B cell (primary cell): Measurements from ENCODE around the gene CAMK2D. TPM values are rescaled to one million over a fixed set of nuclear protein-coding genes. Genes with fewer than 3 reads are reported as not detected.

Experiments used
- ATAC-seq: fragments of 200-7000 bp; cut with Tn5 transposase; one replicate; pipeline ENCODE4 v1.10.0; 2021; ENCODE audit warnings: low read depth, mild to moderate bottlenecking, moderate number of reproducible peaks, moderate library complexity
- CTCF ChIA-PET: fragments of 350-600 bp; sonication (Branson Sonifier 250); formaldehyde crosslinking; loops from one replicate; lab custom pipeline; 2021; ENCODE audit warnings: antibody characterized with exemption, inconsistent platforms; lab: Charles Lee
- POLR2A ChIA-PET: fragments of 350-600 bp; sonication (Branson Sonifier 250); formaldehyde crosslinking; loops from one replicate; lab custom pipeline; 2021; ENCODE audit warnings: antibody characterized with exemption; lab: Charles Lee
- DNase-seq: peaks from one replicate; pipeline ENCODE4 v3.0.0; 2013
- H2AFZ ChIP-seq: 2 replicates; pipeline ENCODE4 v1.6.1; 2012; ENCODE audit warnings: mild to moderate bottlenecking, low read depth, low read length; ENCODE audit not compliant: insufficient read depth, poor library complexity, severe bottlenecking
- H3K27ac ChIP-seq, 2 donors: 1 replicate in 1 of 2; 2 replicates in 1 of 2; pipeline ENCODE4 v1.5.1; 2012 to 2013; ENCODE audit warnings: low read length in 2 of 2, mild to moderate bottlenecking in 2 of 2, moderate library complexity in 1 of 2
- H3K27me3 ChIP-seq, 4 experiments: fragments of 200-600 bp in 1 of 4; sonication (generic) in 1 of 4; replicated peaks in 1 of 4; 1 replicate in 2 of 4; 2 replicates in 2 of 4; pipeline versions ENCODE4 v1.6.1 to v1.7.0; 2013 to 2016; ENCODE audit warnings: low read length in 3 of 4, mild to moderate bottlenecking in 2 of 4, mixed read lengths in 1 of 4, moderate library complexity in 1 of 4; ENCODE audit not compliant: insufficient read depth in 4 of 4, control insufficient read depth in 3 of 4; ENCODE audit errors: control extremely low read depth in 1 of 4
- H3K36me3 ChIP-seq, 2 experiments: replicated peaks in 1 of 2; 1 replicate in 1 of 2; 2 replicates in 1 of 2; pipeline versions ENCODE4 v1.6.1 to v1.7.1; 2013; ENCODE audit warnings: low read length in 1 of 2; ENCODE audit not compliant: insufficient read depth in 2 of 2, control insufficient read depth in 1 of 2; ENCODE audit errors: control extremely low read depth in 1 of 2, extremely low read depth in 1 of 2
- H3K4me1 ChIP-seq, 2 donors: fragments of 200-600 bp in 1 of 2; sonication (generic) in 1 of 2; 1 replicate in 1 of 2; 2 replicates in 1 of 2; pipeline versions ENCODE4 v1.5.1 to v1.6.1; 2013 to 2017; ENCODE audit warnings: low read length in 2 of 2; ENCODE audit not compliant: control insufficient read depth in 2 of 2, insufficient read depth in 2 of 2
- H3K4me2 ChIP-seq: replicated peaks from 2 replicates; pipeline ENCODE3; 2012; ENCODE audit warnings: mild to moderate bottlenecking, low read depth, low read length; ENCODE audit not compliant: poor library complexity, severe bottlenecking
- H3K4me3 ChIP-seq, 5 experiments: fragments of 200-600 bp in 1 of 5; sonication (generic) in 1 of 5; 1 replicate in 3 of 5; 2 replicates in 2 of 5; pipeline versions ENCODE4 v1.5.1 to v1.7.0; 2011 to 2016; ENCODE audit warnings: low read length in 4 of 5, mild to moderate bottlenecking in 4 of 5, low read depth in 2 of 5, control low read depth in 1 of 5, moderate library complexity in 1 of 5; ENCODE audit not compliant: insufficient read depth in 1 of 5; ENCODE audit errors: control extremely low read depth in 1 of 5, extremely low read depth in 1 of 5
- H3K79me2 ChIP-seq: fragments of 200-600 bp; sonication (generic); one replicate; pipeline ENCODE4 v1.6.0; 2016; ENCODE audit warnings: low read length; ENCODE audit not compliant: control insufficient read depth, insufficient read depth
- H3K9ac ChIP-seq: fragments of 200-600 bp; sonication (generic); 2 replicates; pipeline ENCODE4 v1.6.1; 2017; ENCODE audit warnings: mild to moderate bottlenecking, low read length, moderate library complexity
- H3K9me3 ChIP-seq, 3 donors: one replicate each; pipeline versions ENCODE4 v1.6.1 to v1.7.1; 2013; ENCODE audit warnings: low read length in 2 of 3; ENCODE audit not compliant: control insufficient read depth in 2 of 3, insufficient read depth in 1 of 3; ENCODE audit errors: control extremely low read depth in 1 of 3
- H4K20me1 ChIP-seq: 2 replicates; pipeline ENCODE4 v1.6.0; 2012; ENCODE audit warnings: mild to moderate bottlenecking, low read length; ENCODE audit not compliant: insufficient read depth, control insufficient read depth, poor library complexity, severe bottlenecking
- H3K27ac Mint-ChIP-seq: one replicate; pipeline ENCODE4 v1.8.0; 2021; ENCODE audit warnings: mixed read lengths
- H3K27me3 Mint-ChIP-seq: one replicate; pipeline ENCODE4 v1.8.0; 2021; ENCODE audit warnings: mixed read lengths
- H3K4me1 Mint-ChIP-seq: one replicate; pipeline ENCODE4 v1.8.0; 2021; ENCODE audit warnings: mixed read lengths
- H3K4me3 Mint-ChIP-seq: one replicate; pipeline ENCODE4 v1.8.0; 2021; ENCODE audit warnings: mixed read lengths
- H3K9me3 Mint-ChIP-seq: one replicate; pipeline ENCODE4 v1.8.0; 2022; ENCODE audit warnings: mixed read lengths; ENCODE audit not compliant: insufficient read depth
- CTCF ChIP-seq: fragments of 200-600 bp; IDR thresholded peaks from one replicate; pipeline ENCODE4 v1.8.0; 2022; ENCODE audit warnings: antibody characterized with exemption, mild to moderate bottlenecking
- EZH2 ChIP-seq: IDR thresholded peaks from 2 replicates; pipeline ENCODE4 v1.6.1; 2012; ENCODE audit warnings: borderline replicate concordance, low read depth, mild to moderate bottlenecking, moderate library complexity, low read length; ENCODE audit not compliant: insufficient read depth, poor library complexity, severe bottlenecking
- WGBS: methylation state at CpG from one replicate; pipeline ENCODE4 v1.1.5; 2013; ENCODE audit warnings: missing lambda C conversion rate; ENCODE audit not compliant: insufficient coverage; 5-methylcytosine and 5-hydroxymethylcytosine counted together
- intact Hi-C: fragments of 100-400 bp; cut with micrococcal nuclease; formaldehyde crosslinking; loops from one replicate; pipeline ENCODE4 v1.10.0; 2022
- polyA plus RNA-seq: library from polyadenylated mRNA; depleted of rRNA; stranded (reverse); fragments of >200 nt; gene quantifications from 2 replicates; pipeline ENCODE4 v1.2.3, GENCODE V29; 2012
- total RNA-seq, 2 donors: library from RNA; stranded (reverse); fragments of 120-200 nt in 1 of 2; gene quantifications; 1 replicate in 1 of 2; 2 replicates in 1 of 2; pipeline versions ENCODE4 v1.2.3 to v1.2.4, GENCODE V29; 2013 to 2022

Gene CAMK2D
- total and polyA plus RNA-seq, 2 donors (not counting 1 experiment from before 2014, with no cell fraction given), result 26.3 to 57.0 TPM

GRCh38 chr4:113531572-113531971 is 230.0 kb downstream of the CAMK2D start:
- Histone ChIP-seq H3K27me3 (no peaks in the 10 kb centered on the region), H3K27ac (no peak overlapping the region), H4K20me1 (no peaks in the 10 kb centered on the region), H3K4me1 (no peaks in the 10 kb centered on the region), H3K9me3 (no peaks in the 10 kb centered on the region), H2AFZ (no peak overlapping the region), H3K4me2 (no peak overlapping the region), H3K9ac (no peak overlapping the region), H3K4me3 (no peak overlapping the region), H3K36me3 (peaks cover 16 to 58% of the 10 kb centered on the region in 2 experiments), H3K79me2 (peaks cover 3% of the 10 kb centered on the region)
- intact Hi-C loops, result no loop called here
- Mint-ChIP-seq H3K4me1 (peaks cover 2% of the 10 kb centered on the region), H3K27me3 (no peaks in the 10 kb centered on the region), H3K27ac (no peak overlapping the region), H3K9me3 (no peaks in the 10 kb centered on the region), H3K4me3 (no peak overlapping the region)
- DNase-seq (no peak), ATAC-seq (no peak)
- WGBS, result no CpG with 5 or more reads among the region's 2 CpGs
- ChIA-PET POLR2A (no interaction called here), CTCF (interaction anchor here (1.1 kb wide), 1 partner anchor 15 kb away, joined by 3 read pairs; no protein-coding TSS in a partner anchor)
- TF ChIP-seq CTCF, result no peak
- TF ChIP-seq EZH2, result no peak

- CTCF ChIA-PET, result interaction anchor here (1.1 kb wide), 1 partner anchor 233 kb away, joined by 3 read pairs; no protein-coding TSS in a partner anchor
- Mint-ChIP-seq H3K27ac (peak overlapping the region; percentile 4), H3K4me3 (no peak overlapping the region), H3K9me3 (no peaks in the 10 kb centered on the region), H3K4me1 (peaks cover 6% of the 10 kb centered on the region), H3K27me3 (no peaks in the 10 kb centered on the region)
- Histone ChIP-seq H3K36me3 (peaks cover 16 to 49% of the 10 kb centered on the region in 2 experiments), H3K9ac (no peak overlapping the region), H3K4me3 (no peak overlapping the region), H3K27me3 (no peaks in the 10 kb centered on the region), H3K4me1 (no peaks in the 10 kb centered on the region), H3K27ac (peak overlapping the region in 1 of 2 donors; percentile 23), H4K20me1 (no peaks in the 10 kb centered on the region), H3K79me2 (peaks cover 3% of the 10 kb centered on the region), H2AFZ (no peak overlapping the region), H3K9me3 (no peaks in the 10 kb centered on the region), H3K4me2 (no peak overlapping the region)
- intact Hi-C loops, result no loop called here
- ATAC-seq, result no peak
- POLR2A ChIA-PET, result no interaction called here
- WGBS, result no CpG with 5 or more reads among the region's 1 CpG
- no peak for DNase-seq
- TF ChIP-seq CTCF (no peak), EZH2 (no peak)
Measured at GRCh38 chr4:113528395-113528794, 233.1 kb downstream of the CAMK2D start.
